Left ventricle myocardium inferior (tissue), 1 donor: ENCODE measurements around the gene CNTNAP1. TPM values are rescaled to one million over a fixed set of nuclear protein-coding genes. Genes with fewer than 3 reads are reported as not detected.

ENCODE experiments used
- DNase-seq: peaks from one replicate; pipeline ENCODE4 v3.0.0-alpha.2; 2020
- H3K27ac ChIP-seq: fragments of 200-600 bp; replicated peaks from 2 replicates; pipeline ENCODE4 v1.8.0; 2021
- H3K27me3 ChIP-seq: fragments of 200-600 bp; 2 replicates; pipeline ENCODE4 v1.8.0; 2021; ENCODE audit warnings: low read depth
- H3K36me3 ChIP-seq: fragments of 200-600 bp; 2 replicates; pipeline ENCODE4 v1.8.0; 2021
- H3K4me1 ChIP-seq: fragments of 200-600 bp; 2 replicates; pipeline ENCODE4 v1.8.0; 2021
- H3K4me3 ChIP-seq: fragments of 200-600 bp; 2 replicates; pipeline ENCODE4 v1.8.0; 2021; ENCODE audit warnings: mild to moderate bottlenecking, moderate library complexity
- H3K9me3 ChIP-seq: fragments of 200-600 bp; replicated peaks from 2 replicates; pipeline ENCODE4 v1.8.0; 2021
- intact Hi-C: fragments of 100-400 bp; cut with micrococcal nuclease; formaldehyde crosslinking; loops from one replicate; pipeline ENCODE4 v1.11.0; 2022
- total RNA-seq: library from RNA; stranded (reverse); fragmentation: NEBNext Ultra II Directional; extraction: Animal tissue kit (Norgen Biotek cat#: 25700); gene quantifications from one replicate; pipeline ENCODE4 v1.2.1, GENCODE V29; 2021
- TF ChIP-seq, protein P1 (sequence below): fragments of 200-600 bp; IDR thresholded peaks from 2 replicates; pipeline ENCODE4 v1.8.0; 2021; ENCODE audit warnings: antibody characterized with exemption, mild to moderate bottlenecking, borderline replicate concordance
- donor health status: DM: no; HTN: yes; CAD: no; lungs with severe emphysema.

The CNTNAP1 gene
- total RNA-seq, 1 donor from 2014 or later: 4.2 TPM

DNA sequence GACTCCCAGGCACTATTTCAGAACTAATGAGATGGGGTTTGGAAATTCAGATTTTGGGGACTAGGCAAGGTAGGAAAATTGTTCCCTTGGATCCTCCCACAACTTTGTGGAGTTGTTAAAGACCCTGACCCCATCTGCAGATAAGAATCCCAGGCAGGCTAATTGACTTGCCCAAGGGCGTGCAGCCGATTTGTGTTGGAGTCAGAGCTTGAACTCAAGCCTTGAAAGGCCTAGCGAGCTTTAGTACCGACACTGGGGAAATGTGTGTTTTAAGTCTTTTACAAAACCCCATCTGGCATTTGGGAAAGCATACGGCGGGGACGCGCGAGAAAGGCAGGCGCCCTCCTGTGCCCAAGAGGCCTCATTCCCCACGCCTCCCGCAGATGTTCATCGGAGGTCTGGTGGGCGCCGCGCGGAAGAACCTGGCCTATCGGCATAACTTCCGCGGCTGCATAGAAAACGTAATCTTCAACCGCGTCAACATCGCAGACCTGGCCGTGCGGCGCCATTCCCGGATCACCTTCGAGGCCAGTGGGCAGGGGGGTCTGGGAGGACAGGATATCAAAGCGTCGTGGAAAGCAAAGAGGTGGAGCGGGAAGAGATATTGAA lies 4.3 kb downstream of the CNTNAP1 start:
- Histone ChIP-seq H3K4me1 (peaks cover 37% of the 10 kb centered on the region), H3K27me3 (no peaks in the 10 kb centered on the region), H3K27ac (no peak overlapping the region), H3K36me3 (peaks cover 16% of the 10 kb centered on the region), H3K4me3 (no peak overlapping the region), H3K9me3 (no peaks in the 10 kb centered on the region)
- intact Hi-C loops: no loop called here
- TF ChIP-seq, protein P1, sequence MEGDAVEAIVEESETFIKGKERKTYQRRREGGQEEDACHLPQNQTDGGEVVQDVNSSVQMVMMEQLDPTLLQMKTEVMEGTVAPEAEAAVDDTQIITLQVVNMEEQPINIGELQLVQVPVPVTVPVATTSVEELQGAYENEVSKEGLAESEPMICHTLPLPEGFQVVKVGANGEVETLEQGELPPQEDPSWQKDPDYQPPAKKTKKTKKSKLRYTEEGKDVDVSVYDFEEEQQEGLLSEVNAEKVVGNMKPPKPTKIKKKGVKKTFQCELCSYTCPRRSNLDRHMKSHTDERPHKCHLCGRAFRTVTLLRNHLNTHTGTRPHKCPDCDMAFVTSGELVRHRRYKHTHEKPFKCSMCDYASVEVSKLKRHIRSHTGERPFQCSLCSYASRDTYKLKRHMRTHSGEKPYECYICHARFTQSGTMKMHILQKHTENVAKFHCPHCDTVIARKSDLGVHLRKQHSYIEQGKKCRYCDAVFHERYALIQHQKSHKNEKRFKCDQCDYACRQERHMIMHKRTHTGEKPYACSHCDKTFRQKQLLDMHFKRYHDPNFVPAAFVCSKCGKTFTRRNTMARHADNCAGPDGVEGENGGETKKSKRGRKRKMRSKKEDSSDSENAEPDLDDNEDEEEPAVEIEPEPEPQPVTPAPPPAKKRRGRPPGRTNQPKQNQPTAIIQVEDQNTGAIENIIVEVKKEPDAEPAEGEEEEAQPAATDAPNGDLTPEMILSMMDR: no peak
- no peak for DNase-seq

DNA sequence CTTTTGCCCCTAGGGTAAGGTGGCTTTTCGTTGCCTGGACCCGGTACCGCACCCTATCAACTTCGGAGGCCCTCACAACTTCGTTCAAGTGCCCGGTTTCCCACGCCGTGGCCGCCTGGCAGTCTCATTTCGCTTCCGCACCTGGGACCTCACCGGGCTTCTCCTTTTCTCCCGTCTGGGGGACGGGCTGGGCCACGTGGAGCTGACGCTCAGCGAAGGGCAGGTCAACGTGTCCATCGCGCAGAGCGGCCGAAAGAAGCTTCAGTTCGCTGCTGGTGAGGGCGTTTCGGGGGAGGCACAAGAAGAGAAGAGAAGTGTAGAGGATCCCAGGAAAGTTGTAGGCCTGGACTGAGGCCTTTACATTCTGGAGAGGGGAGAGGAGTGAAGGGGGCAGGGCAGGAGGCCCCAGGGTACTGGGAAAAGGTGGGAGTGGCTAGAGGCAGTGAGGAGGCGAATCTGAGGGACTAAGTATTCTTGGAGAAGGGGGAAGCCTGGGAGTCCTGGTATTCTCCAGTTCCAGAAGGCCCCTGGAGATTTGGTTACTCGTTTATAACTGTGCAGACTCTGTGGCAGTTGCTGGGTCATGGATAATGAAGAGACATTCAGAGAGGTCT lies 5.5 kb downstream of the CNTNAP1 start:
- Histone ChIP-seq H3K4me3 (no peak overlapping the region), H3K27ac (no peak overlapping the region), H3K4me1 (peaks cover 25% of the 10 kb centered on the region), H3K27me3 (no peaks in the 10 kb centered on the region), H3K9me3 (no peaks in the 10 kb centered on the region), H3K36me3 (peaks cover 20% of the 10 kb centered on the region)
- TF ChIP-seq, protein P1: no peak
- DNase-seq: no peak
- intact Hi-C loops: no loop called here

DNA sequence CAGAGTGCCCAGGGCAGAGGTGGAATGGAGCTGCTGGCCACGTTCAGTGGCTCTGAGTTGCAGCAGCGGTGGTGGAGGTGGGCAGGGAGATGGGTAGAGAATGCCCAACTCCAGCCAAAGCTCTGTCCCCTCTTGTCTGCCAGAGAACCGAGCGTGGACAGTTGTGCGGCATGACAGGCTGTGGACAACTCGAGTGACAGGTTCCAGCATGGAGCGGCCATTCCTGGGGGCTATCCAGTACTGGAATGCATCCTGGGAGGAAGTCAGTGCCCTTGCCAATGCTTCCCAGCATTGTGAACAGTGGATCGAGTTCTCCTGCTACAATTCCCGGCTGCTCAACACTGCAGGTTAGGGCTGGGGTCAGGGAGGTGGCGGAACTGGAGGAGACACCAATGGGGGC lies 8.3 kb downstream of the CNTNAP1 start:
- intact Hi-C loops: no loop called here
- peaks cover 34% of the 10 kb centered on the region for H3K36me3 ChIP-seq
- TF ChIP-seq, protein P1: no peak
- H3K27ac ChIP-seq: peak overlapping the region; percentile 50
- no peak for DNase-seq
- peaks cover 9% of the 10 kb centered on the region for H3K4me1 ChIP-seq
- H3K4me3 ChIP-seq: no peak overlapping the region
- no peaks in the 10 kb centered on the region for H3K27me3 ChIP-seq
- H3K9me3 ChIP-seq: no peaks in the 10 kb centered on the region

DNA sequence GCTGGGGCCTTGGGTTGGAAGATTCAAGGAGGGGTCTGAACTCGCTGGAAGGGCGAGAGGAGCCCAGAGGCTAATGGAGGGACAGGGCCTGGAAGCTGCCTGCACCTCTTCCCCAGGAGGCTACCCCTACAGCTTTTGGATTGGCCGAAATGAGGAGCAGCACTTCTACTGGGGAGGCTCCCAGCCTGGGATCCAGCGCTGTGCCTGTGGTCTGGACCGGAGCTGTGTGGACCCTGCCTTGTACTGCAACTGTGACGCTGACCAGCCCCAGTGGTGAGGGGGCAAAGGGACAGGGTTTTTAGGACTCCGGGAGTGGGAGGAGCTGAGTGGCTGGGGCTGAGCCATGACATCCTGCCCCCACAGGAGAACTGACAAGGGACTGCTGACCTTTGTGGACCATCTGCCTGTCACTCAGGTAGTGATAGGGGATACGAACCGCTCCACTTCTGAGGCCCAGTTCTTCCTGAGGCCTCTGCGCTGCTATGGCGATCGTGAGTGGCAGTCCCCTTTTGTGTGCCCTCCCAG lies 8.8 kb downstream of the CNTNAP1 start:
- intact Hi-C loops: no loop called here
- H3K36me3 ChIP-seq: peaks cover 38% of the 10 kb centered on the region

DNA sequence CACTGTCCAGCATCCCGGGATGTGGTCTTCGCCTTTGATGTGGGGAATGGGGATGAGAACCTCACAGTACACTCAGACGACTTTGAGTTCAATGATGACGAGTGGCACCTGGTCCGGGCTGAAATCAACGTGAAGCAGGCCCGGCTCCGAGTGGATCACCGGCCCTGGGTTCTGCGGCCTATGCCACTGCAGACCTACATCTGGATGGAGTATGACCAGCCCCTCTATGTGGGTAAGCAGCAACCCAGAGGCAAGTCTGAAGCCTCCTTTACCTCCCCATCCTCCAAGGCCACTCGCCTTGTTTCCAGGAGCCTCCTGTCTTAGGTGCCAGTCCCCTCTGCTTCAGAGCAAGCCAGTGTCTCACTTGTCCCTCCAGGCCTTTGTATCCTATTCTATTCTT lies 10.2 kb downstream of the CNTNAP1 start:
- H3K4me3 ChIP-seq: no peak overlapping the region
- TF ChIP-seq, protein P1: no peak
- no peak overlapping the region for H3K27ac ChIP-seq
- peaks cover 9% of the 10 kb centered on the region for H3K4me1 ChIP-seq
- no peaks in the 10 kb centered on the region for H3K9me3 ChIP-seq
- no peaks in the 10 kb centered on the region for H3K27me3 ChIP-seq
- H3K36me3 ChIP-seq: peaks cover 47% of the 10 kb centered on the region
- intact Hi-C loops: no loop called here
- DNase-seq: no peak

More for the DNA sequence above, 8.8 kb downstream of the CNTNAP1 start:
- TF ChIP-seq, protein P1: no peak
- Histone ChIP-seq H3K4me3 (no peak overlapping the region), H3K4me1 (peaks cover 9% of the 10 kb centered on the region), H3K9me3 (no peaks in the 10 kb centered on the region), H3K27me3 (no peaks in the 10 kb centered on the region), H3K27ac (peak overlapping the region; percentile 50)
- DNase-seq: no peak
